Upper lobe of left lung (tissue), 4 donors: Measurements from ENCODE around the gene ATAD3A.

Experiments used
- CTCF ChIP-seq, 6 experiments: fragments of 450-650 bp in 4 of 6; fragments of 200-600 bp in 2 of 6; sonication (generic) in 2 of 6; IDR thresholded peaks; one replicate each; pipeline ENCODE4 v1.5.1; 2016 to 2019; ENCODE audit warnings: antibody characterized with exemption in 6 of 6
- EP300 ChIP-seq, 4 donors: sonication (generic); formaldehyde crosslinking; IDR thresholded peaks; one replicate each; pipeline ENCODE4 v1.5.1; 2017; ENCODE audit warnings: antibody characterized with exemption in 4 of 4, control low read depth in 2 of 4
- POLR2A ChIP-seq, 4 donors: fragments of 450-650 bp; IDR thresholded peaks; one replicate each; pipeline ENCODE4 v1.5.1; 2016 to 2017; ENCODE audit warnings: antibody characterized with exemption in 4 of 4, mild to moderate bottlenecking in 2 of 4
- POLR2AphosphoS5 ChIP-seq, 2 donors: sonication (generic); formaldehyde crosslinking; IDR thresholded peaks; one replicate each; pipeline ENCODE4 v1.5.1; 2017; ENCODE audit warnings: antibody characterized with exemption in 2 of 2

GRCh38 chr1:1561801-1562470 is 50.0 kb downstream of the ATAD3A start:
- TF ChIP-seq CTCF (IDR thresholded peaks at IDR 0.05) = no peak
- peak in 1 of 2 donors; percentile 45 for TF ChIP-seq POLR2AphosphoS5 (IDR thresholded peaks at IDR 0.05)
- TF ChIP-seq POLR2A (IDR thresholded peaks at IDR 0.05) = no peak
- TF ChIP-seq EP300 (IDR thresholded peaks at IDR 0.05) = peak in 1 of 4 donors; percentile 8
